Common myeloid progenitor, CD34-positive (primary cell): Measurements from ENCODE around the gene CDK18.

Source experiments
- CTCF ChIA-PET: fragments of 350-600 bp; sonication (Branson Sonifier 250); formaldehyde crosslinking; loops from one replicate; lab custom pipeline; 2021; ENCODE audit warnings: antibody characterized with exemption; lab: Charles Lee
- POLR2A ChIA-PET: fragments of 350-600 bp; sonication (Branson Sonifier 250); formaldehyde crosslinking; loops from one replicate; lab custom pipeline; 2021; ENCODE audit warnings: antibody characterized with exemption; lab: Charles Lee
- DNase-seq, 3 donors: peaks; one replicate each; pipeline versions ENCODE4 v3.0.0 to v3.0.0-alpha.2; 2013
- H3K27ac ChIP-seq, 2 experiments: 1 replicate in 1 of 2; 2 replicates in 1 of 2; pipeline ENCODE4 v1.7.0; 2013; ENCODE audit warnings: inconsistent platforms in 2 of 2, low read length in 2 of 2, mild to moderate bottlenecking in 2 of 2, low read depth in 1 of 2, moderate library complexity in 1 of 2; ENCODE audit not compliant: severe bottlenecking in 2 of 2, insufficient read depth in 1 of 2, poor library complexity in 1 of 2
- H3K27me3 ChIP-seq, 5 experiments: replicated peaks in 2 of 5; 1 replicate in 3 of 5; 2 replicates in 2 of 5; pipeline versions ENCODE4 v1.6.1 to v1.7.0; 2013; ENCODE audit warnings: low read length in 4 of 5, mild to moderate bottlenecking in 2 of 5, moderate library complexity in 2 of 5, inconsistent platforms in 1 of 5; ENCODE audit not compliant: insufficient read depth in 5 of 5, control insufficient read depth in 4 of 5
- H3K36me3 ChIP-seq, 4 experiments: 1 replicate in 2 of 4; 2 replicates in 2 of 4; pipeline versions ENCODE4 v1.6.1 to v1.7.0; 2013; ENCODE audit warnings: low read length in 3 of 4, control low read depth in 1 of 4, mild to moderate bottlenecking in 1 of 4; ENCODE audit not compliant: control insufficient read depth in 4 of 4, insufficient read depth in 4 of 4
- H3K4me1 ChIP-seq, 4 experiments: 1 replicate in 3 of 4; 2 replicates in 1 of 4; pipeline versions ENCODE4 v1.6.1 to v1.7.1; 2013; ENCODE audit warnings: low read length in 3 of 4, mild to moderate bottlenecking in 3 of 4, control low read depth in 1 of 4, inconsistent platforms in 1 of 4, moderate library complexity in 1 of 4; ENCODE audit not compliant: control insufficient read depth in 4 of 4, insufficient read depth in 4 of 4; ENCODE audit errors: control extremely low read depth in 1 of 4
- H3K4me3 ChIP-seq, 7 experiments: 1 replicate in 4 of 7; 2 replicates in 3 of 7; pipeline versions ENCODE4 v1.5.1 to v1.7.0; 2013; ENCODE audit warnings: mild to moderate bottlenecking in 7 of 7, low read length in 6 of 7, moderate library complexity in 6 of 7, inconsistent platforms in 2 of 7, low read depth in 2 of 7, control low read depth in 1 of 7; ENCODE audit not compliant: insufficient read depth in 4 of 7, control insufficient read depth in 1 of 7; ENCODE audit errors: extremely low read depth in 1 of 7
- H3K9me3 ChIP-seq, 5 experiments: 1 replicate in 4 of 5; 2 replicates in 1 of 5; pipeline versions ENCODE4 v1.6.1 to v1.7.1; 2013; ENCODE audit warnings: low read length in 4 of 5, mild to moderate bottlenecking in 2 of 5, inconsistent platforms in 1 of 5, low read depth in 1 of 5, moderate library complexity in 1 of 5; ENCODE audit not compliant: control insufficient read depth in 4 of 5, insufficient read depth in 2 of 5; ENCODE audit errors: control extremely low read depth in 1 of 5
- WGBS: methylation state at CpG from one replicate; pipeline ENCODE4 v1.1.5; 2013; ENCODE audit not compliant: insufficient coverage; 5-methylcytosine and 5-hydroxymethylcytosine counted together

Gene CDK18

DNA sequence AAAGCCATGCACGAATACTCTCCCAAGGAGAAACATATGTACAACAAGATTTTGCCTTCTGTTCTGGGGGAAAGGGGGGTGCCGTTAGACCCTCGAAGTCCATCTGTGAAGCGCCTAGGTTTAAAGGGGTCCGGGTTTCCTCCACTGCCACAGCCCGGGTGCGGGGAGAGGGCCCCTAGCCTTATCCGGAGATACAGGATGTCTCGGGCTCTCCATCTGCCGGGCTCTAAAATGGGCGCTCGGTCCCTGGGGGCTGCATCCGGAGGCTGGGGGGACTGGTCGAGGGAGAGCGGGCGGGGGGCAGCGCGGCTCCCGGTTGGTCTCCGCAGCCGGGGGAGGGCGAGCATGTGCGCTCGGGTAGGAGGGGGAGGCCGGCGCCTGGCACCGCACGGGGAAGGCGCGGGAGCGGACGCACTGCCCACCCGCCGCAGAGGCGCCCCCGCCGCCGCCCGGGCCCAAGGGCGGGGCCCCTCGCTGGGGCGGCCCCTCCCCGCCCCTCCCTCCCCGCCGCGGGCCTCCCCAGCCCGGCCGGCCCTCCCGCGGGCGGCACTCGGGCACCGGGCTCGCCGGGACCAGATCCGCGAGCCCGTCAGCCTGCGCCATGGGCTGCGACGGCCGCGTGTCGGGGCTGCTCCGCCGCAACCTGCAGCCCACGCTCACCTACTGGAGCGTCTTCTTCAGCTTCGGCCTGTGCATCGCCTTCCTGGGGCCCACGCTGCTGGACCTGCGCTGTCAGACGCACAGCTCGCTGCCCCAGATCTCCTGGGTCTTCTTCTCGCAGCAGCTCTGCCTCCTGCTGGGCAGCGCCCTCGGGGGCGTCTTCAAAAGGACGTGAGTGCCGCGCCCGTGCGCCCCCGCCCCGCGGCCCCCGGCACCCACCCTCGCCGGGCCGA lies 64.2 kb downstream of the CDK18 start:
- Histone ChIP-seq H3K27ac (no peak overlapping the region), H3K27me3 (peaks cover 2 to 64% (median 46%) of the 10 kb centered on the region in 5 experiments), H3K36me3 (no peaks in the 10 kb centered on the region), H3K4me3 (peak overlapping the region in 4 of 7 experiments; percentile 19 to 58 (median 29)), H3K4me1 (peaks cover 0 to 9% (median 4%) of the 10 kb centered on the region in 4 experiments), H3K9me3 (no peaks in the 10 kb centered on the region)
- ChIA-PET CTCF (interaction anchor here (0.7 to 4.1 kb wide), 4 partner anchors 23 to 92 kb away, joined by 3 to 19 read pairs (median 9); no protein-coding TSS in a partner anchor), POLR2A (interaction anchor here (0.6 kb wide), 2 partner anchors 23 to 78 kb away, joined by 3 read pairs; no protein-coding TSS in a partner anchor)
- WGBS, result under 1% methylated on average over 44 of the region's 90 CpGs
- peak in 2 of 3 donors; percentile 37 to 51 for DNase-seq

DNA sequence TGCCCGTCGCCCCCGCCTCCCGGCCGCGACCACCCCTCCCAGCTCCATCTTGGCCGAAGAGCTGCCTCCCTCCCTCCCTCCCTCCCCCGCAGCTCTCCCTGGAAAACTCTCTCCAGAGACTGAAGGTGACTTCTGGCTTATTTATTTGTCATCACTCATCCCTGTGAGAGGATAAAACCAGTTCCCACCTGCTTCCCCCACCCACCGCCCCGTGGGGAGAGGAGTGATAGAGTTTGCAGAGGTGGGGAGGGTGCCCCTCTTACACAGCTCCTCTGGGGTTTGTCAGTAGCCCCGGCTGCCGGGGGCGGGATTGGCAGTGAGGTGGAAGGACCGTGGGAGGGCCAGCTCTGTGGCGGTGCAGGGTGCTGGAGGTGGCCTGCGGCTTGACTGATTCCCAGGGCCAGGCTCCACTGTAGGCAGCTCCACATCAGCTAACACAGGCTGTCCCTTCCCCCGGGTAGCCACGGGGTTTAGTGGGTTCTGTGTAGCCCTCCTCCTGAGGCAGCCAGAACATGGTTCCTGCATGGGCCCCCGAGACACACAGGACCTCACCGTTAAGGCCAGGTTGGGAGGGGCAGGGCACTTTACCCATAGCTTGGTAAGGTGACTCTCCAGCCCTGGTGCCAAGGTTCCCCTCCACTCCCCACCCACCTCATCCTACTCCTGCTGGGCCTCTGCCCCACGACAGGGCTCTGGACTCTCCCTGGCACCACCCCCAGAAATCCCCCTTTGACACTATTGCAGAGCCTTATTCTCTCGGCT lies 65.1 kb downstream of the CDK18 start:
- H3K36me3 ChIP-seq, result no peaks in the 10 kb centered on the region
- ChIA-PET CTCF (interaction anchor here (0.7 to 4.1 kb wide), 4 partner anchors 22 to 91 kb away, joined by 3 to 19 read pairs (median 9); no protein-coding TSS in a partner anchor), POLR2A (interaction anchor here (0.6 kb wide), 2 partner anchors 22 to 79 kb away, joined by 3 read pairs; no protein-coding TSS in a partner anchor)
- H3K4me1 ChIP-seq, result peaks cover 0 to 9% (median 4%) of the 10 kb centered on the region in 4 experiments
- no peak overlapping the region for H3K4me3 ChIP-seq
- 43% methylated on average over 12 of the region's 22 CpGs for WGBS
- no peak overlapping the region for H3K27ac ChIP-seq
- no peaks in the 10 kb centered on the region for H3K9me3 ChIP-seq
- no peak for DNase-seq
- peaks cover 0 to 64% (median 46%) of the 10 kb centered on the region in 5 experiments for H3K27me3 ChIP-seq

DNA sequence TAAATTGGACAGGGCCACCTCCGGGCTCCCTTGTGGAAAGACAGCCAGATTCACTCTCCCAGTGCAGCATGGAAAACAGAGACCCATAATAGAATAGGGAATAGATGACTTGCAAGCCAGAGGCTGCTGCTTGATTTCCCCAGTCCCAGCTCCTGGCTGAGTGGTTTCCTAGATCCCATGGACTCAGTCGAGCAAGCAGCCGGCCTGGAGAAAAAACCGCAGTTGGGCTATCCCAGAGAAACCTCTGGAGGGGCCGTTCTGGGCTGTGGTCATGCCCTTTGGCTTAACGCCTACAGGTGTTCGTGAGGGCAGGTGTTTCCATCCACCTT lies 65.7 kb downstream of the CDK18 start:
- Histone ChIP-seq H3K36me3 (no peaks in the 10 kb centered on the region), H3K9me3 (no peaks in the 10 kb centered on the region), H3K27ac (no peak overlapping the region), H3K27me3 (peaks cover 0 to 64% (median 49%) of the 10 kb centered on the region in 5 experiments), H3K4me1 (peaks cover 0 to 9% (median 4%) of the 10 kb centered on the region in 4 experiments), H3K4me3 (no peak overlapping the region)
- ChIA-PET CTCF (interaction anchor here (1.6 to 4.1 kb wide), 3 partner anchors 22 to 90 kb away, joined by 3 to 19 read pairs (median 15); no protein-coding TSS in a partner anchor), POLR2A (no interaction called here)
- no peak for DNase-seq
- WGBS, result 91% methylated on average over 7 of the region's 7 CpGs

DNA sequence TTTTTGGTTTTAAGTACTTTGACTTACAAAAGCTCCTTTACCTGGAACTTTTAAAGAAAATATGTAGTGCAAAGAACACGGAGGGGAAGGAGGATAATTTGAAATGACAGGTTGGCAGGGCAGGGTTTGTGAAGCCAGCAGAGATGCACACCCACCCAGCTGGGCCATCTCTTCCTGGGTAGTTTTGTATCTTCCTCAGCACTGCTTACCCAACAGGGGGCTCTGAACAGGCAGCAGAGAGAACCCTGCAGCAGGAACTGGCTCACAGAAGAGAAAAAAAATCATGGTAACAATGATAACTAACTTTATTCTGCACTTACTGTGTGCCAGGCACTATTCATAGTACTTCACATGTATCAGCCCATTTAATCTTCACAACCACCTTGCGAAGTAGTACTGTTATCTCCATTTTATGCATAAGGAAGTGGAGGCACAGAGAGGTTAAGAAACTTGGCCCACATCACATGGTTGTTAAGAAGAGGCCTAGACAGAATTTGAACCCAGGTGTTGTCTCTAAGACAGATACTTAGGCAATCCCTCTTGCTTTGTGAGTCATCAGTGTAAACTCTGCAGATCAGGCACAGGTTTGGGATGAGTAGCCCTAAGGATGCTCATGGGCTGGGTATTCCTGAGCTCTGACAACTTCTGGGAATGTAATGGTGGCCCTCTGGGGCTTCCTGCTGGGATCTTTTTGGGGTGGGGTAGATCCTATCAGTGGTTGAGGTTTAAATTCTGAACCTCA lies 66.5 kb downstream of the CDK18 start:
- H3K4me1 ChIP-seq, result peaks cover 0 to 9% (median 4%) of the 10 kb centered on the region in 4 experiments
- DNase-seq, result peak in 2 of 3 donors; percentile 24 to 42
- ChIA-PET POLR2A (no interaction called here), CTCF (interaction anchor here (0.7 to 4.1 kb wide), 5 partner anchors 12 to 44 kb away, joined by 3 to 19 read pairs (median 7); no protein-coding TSS in a partner anchor)
- no peaks in the 10 kb centered on the region for H3K9me3 ChIP-seq
- H3K27ac ChIP-seq, result no peak overlapping the region
- peaks cover 0 to 55% (median 45%) of the 10 kb centered on the region in 5 experiments for H3K27me3 ChIP-seq
- no peak overlapping the region for H3K4me3 ChIP-seq
- 78% methylated on average over 2 of the region's 2 CpGs for WGBS
- H3K36me3 ChIP-seq, result no peaks in the 10 kb centered on the region

DNA sequence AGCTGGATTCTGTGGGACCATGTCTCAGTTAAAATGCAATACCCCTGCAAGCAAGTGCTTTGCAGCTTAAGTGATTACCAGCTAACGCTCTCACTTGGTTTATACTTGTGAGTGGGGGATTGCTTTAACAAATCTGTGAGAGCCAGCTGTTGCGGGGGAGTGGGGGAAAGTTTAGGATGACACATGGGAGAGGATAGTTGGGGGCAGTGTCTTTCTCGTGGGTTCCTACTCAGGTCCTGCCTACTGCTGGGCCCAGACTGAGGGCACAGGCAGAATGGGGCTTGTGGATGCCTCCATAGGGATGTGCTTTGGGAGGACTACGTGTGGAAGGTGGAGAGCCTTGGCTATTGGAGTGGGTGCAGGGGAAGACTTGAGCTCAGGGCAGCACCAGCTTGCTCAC lies 67.3 kb downstream of the CDK18 start:
- Histone ChIP-seq H3K4me3 (no peak overlapping the region), H3K27me3 (peaks cover 0 to 52% (median 44%) of the 10 kb centered on the region in 5 experiments), H3K4me1 (peaks cover 0 to 9% (median 4%) of the 10 kb centered on the region in 4 experiments), H3K9me3 (no peaks in the 10 kb centered on the region), H3K27ac (no peak overlapping the region), H3K36me3 (no peaks in the 10 kb centered on the region)
- WGBS, result 92% methylated on average over 4 of the region's 4 CpGs
- DNase-seq, result no peak
- POLR2A ChIA-PET, result no interaction called here
- CTCF ChIA-PET, result interaction anchor here (0.9 to 4.1 kb wide), 5 partner anchors 10 to 41 kb away, joined by 3 to 19 read pairs (median 6); no protein-coding TSS in a partner anchor

DNA sequence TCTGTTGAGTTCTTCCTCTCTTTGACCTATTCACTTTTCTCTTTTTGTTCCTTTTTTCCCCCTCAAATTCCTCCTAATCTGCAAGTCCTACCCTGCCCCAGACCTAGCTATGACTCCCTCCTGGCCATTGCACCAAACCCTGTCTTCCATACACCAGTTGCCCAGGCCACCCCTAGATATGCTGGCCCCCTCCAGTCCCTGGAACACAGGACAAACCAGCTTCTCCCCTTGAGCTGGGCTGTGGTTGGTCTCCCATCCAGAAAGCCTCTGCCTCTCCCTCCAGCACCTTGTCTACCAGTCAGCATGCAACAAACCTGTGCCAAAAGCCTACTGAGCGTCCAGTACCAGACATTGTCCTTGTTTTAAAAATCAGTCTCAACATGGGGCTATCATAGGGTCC lies 68.0 kb downstream of the CDK18 start:
- ChIA-PET CTCF (interaction anchor here (1.0 to 4.1 kb wide), 6 partner anchors 11 to 219 kb away, joined by 3 to 19 read pairs (median 5); no protein-coding TSS in a partner anchor), POLR2A (no interaction called here)
- Histone ChIP-seq H3K36me3 (no peaks in the 10 kb centered on the region), H3K27me3 (peaks cover 0 to 46% (median 38%) of the 10 kb centered on the region in 5 experiments), H3K27ac (no peak overlapping the region), H3K4me1 (peaks cover 0 to 9% (median 4%) of the 10 kb centered on the region in 4 experiments), H3K4me3 (no peak overlapping the region), H3K9me3 (no peaks in the 10 kb centered on the region)
- 100% methylated on average over 1 of the region's 1 CpG for WGBS
- DNase-seq, result no peak
